Stomach (tissue), 9 donors: ENCODE results near the gene KCNH6. TPM values are rescaled to one million over a fixed set of nuclear protein-coding genes. Genes with fewer than 3 reads are reported as not detected.

ENCODE experiments used
- DNase-seq, 2 donors: peaks; one replicate each; pipeline versions ENCODE4 v3.0.0 to v3.0.0-alpha.2; 2013 to 2019
- H3K27ac ChIP-seq, 5 donors: fragments of 200-600 bp in 4 of 5; sonication (generic) in 4 of 5; one replicate each; pipeline ENCODE4 v1.5.1; 2013 to 2019; ENCODE audit warnings: mild to moderate bottlenecking in 1 of 5, moderate library complexity in 1 of 5
- H3K27me3 ChIP-seq, 3 donors: fragments of 200-600 bp; sonication (generic); one replicate each; pipeline ENCODE4 v1.5.1; 2017 to 2019; ENCODE audit warnings: mixed run types in 1 of 3
- H3K36me3 ChIP-seq, 4 donors: fragments of 200-600 bp; sonication (generic); 1 replicate in 3 of 4; 2 replicates in 1 of 4; pipeline ENCODE4 v1.5.1; 2016 to 2019
- H3K4me1 ChIP-seq, 4 donors: fragments of 200-600 bp; sonication (generic); one replicate each; pipeline ENCODE4 v1.5.1; 2016 to 2019
- H3K4me3 ChIP-seq, 4 donors: fragments of 200-600 bp; sonication (generic) in 3 of 4; one replicate each; pipeline ENCODE4 v1.5.1; 2016 to 2019; ENCODE audit warnings: mild to moderate bottlenecking in 1 of 4
- H3K9me3 ChIP-seq, 4 donors: fragments of 200-600 bp; sonication (generic); one replicate each; pipeline ENCODE4 v1.5.1; 2016 to 2019
- EP300 ChIP-seq: sonication (generic); formaldehyde crosslinking; IDR thresholded peaks from one replicate; pipeline ENCODE4 v1.6.1; 2017; ENCODE audit warnings: antibody characterized with exemption
- POLR2A ChIP-seq, 4 donors: fragments of 450-650 bp; IDR thresholded peaks; one replicate each; pipeline ENCODE4 v1.6.1; 2016; ENCODE audit warnings: antibody characterized with exemption in 4 of 4, control low read depth in 2 of 4, mild to moderate bottlenecking in 1 of 4, moderate library complexity in 1 of 4
- POLR2AphosphoS5 ChIP-seq, 3 donors: sonication (generic); formaldehyde crosslinking; IDR thresholded peaks; one replicate each; pipeline ENCODE4 v1.6.1; 2016; ENCODE audit warnings: antibody characterized with exemption in 3 of 3
- WGBS, 5 donors: extraction: QIAGEN DNeasy Blood & Tissue Kit in 3 of 5; methylation state at CpG; one replicate each; pipeline versions ENCODE4 v1.1.5 to v1.1.7; 2013 to 2018; 5-methylcytosine and 5-hydroxymethylcytosine counted together
- intact Hi-C: fragments of 100-400 bp; cut with DNase I; formaldehyde crosslinking; loops from one replicate; pipeline ENCODE4 v1.15.1; 2023; ENCODE audit warnings: low total_unique reads
- polyA plus RNA-seq, 3 donors: library from polyadenylated mRNA; stranded (reverse); fragments of 200-250 nt; gene quantifications; one replicate each; pipeline ENCODE4 v1.2.3, GENCODE V29; 2013
- total RNA-seq, 5 donors: library from RNA; depleted of rRNA; stranded (reverse); fragments of >200 nt; gene quantifications; one replicate each; pipeline versions ENCODE4 v1.1.0 to v1.2.3, GENCODE V29; 2014 to 2016
- TF ChIP-seq, protein P1 (sequence below), 7 experiments: fragments of 450-650 bp in 4 of 7; fragments of 200-600 bp in 3 of 7; sonication (generic) in 3 of 7; IDR thresholded peaks; one replicate each; pipeline ENCODE4 v1.5.1; 2016 to 2019; ENCODE audit warnings: antibody characterized with exemption in 7 of 7, control low read depth in 2 of 7, mild to moderate bottlenecking in 1 of 7
- donor health status: healthy with polysubstance abuse.
- donor health status: Bipolar disorder and iron deficiency.
- donor health status: healthy.

KCNH6 gene
- total and polyA plus RNA-seq, 8 donors: 0.20 to 2.3 (median 0.45) TPM; not detected in 1

DNA sequence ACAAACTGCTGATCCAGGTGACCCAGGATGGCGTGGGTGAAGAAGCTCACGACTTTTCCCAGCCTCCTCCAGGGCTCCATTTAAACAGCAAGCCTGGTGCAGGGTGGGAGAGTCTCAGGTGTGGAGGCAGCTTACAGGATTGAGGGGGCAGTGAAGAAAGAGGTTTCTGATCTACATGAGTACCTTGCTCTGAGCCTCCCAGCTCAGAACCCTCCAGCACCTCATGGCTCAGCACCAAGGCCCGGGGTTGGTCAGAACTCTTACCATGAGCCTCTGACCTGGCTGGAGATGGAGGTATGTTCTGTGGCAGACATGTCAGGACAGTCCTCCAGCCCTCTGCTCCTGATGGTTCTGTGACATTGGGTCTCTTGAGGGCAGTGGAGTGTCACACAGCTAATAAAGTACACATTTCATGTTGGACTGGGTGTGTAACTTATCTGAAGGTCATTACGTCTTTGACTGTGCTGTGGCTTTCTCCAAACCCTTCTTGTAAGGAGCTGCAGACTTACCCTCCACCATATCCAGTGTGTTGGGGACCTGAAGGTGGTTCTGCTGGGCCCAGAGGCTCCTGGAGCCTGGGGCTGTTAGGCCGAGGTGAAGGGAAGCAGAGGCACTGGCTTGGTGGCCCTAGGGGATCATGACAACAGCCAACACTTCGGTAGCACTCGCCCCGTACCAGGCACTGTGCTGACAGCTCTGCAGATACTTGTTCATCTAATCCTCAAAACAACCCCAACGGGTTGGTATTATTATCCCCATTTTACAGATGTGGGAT, 23.3 kb downstream of the KCNH6 start:
- Histone ChIP-seq H3K4me1 (peaks cover 0 to 16% (median 11%) of the 10 kb centered on the region in 4 donors), H3K4me3 (no peak overlapping the region), H3K27me3 (peaks cover 0 to 6% (median 0%) of the 10 kb centered on the region in 3 donors), H3K9me3 (no peaks in the 10 kb centered on the region), H3K36me3 (no peaks in the 10 kb centered on the region), H3K27ac (no peak overlapping the region)
- intact Hi-C loops: no loop called here
- no peak for TF ChIP-seq POLR2A (IDR thresholded peaks at IDR 0.05)
- TF ChIP-seq POLR2AphosphoS5 (IDR thresholded peaks at IDR 0.05): no peak
- no peak for TF ChIP-seq EP300
- TF ChIP-seq, protein P1, sequence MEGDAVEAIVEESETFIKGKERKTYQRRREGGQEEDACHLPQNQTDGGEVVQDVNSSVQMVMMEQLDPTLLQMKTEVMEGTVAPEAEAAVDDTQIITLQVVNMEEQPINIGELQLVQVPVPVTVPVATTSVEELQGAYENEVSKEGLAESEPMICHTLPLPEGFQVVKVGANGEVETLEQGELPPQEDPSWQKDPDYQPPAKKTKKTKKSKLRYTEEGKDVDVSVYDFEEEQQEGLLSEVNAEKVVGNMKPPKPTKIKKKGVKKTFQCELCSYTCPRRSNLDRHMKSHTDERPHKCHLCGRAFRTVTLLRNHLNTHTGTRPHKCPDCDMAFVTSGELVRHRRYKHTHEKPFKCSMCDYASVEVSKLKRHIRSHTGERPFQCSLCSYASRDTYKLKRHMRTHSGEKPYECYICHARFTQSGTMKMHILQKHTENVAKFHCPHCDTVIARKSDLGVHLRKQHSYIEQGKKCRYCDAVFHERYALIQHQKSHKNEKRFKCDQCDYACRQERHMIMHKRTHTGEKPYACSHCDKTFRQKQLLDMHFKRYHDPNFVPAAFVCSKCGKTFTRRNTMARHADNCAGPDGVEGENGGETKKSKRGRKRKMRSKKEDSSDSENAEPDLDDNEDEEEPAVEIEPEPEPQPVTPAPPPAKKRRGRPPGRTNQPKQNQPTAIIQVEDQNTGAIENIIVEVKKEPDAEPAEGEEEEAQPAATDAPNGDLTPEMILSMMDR (IDR thresholded peaks at IDR 0.05): no peak
- WGBS, 5 donors: 80 to 89% (median 85%) methylated on average over 8 to 9 of the region's 9 CpGs
- peak in 1 of 2 donors; percentile 25 for DNase-seq

DNA sequence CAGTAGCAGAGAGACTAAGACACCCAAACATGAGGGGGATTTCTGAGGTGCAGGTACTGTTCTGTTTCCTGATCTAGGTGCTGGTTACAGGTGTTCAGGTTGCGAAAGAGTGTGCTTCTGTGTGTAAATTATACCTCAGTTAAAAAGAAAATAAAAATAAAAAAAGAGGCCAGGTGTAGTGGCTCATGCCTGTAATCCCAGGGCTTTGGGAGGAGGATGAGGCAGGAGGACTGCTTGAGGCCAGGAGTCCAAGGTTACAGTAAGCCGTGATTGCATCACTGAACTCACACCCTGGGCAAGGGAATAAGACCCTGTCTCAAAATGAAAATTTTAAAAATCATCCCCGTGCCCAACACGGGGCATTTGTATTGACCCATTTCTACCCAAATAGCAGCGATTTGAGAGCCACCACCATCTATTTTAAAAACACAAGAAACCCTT, 23.9 kb downstream of the KCNH6 start:
- no peak for DNase-seq
- no peak overlapping the region for H3K4me3 ChIP-seq
- intact Hi-C loops: no loop called here
- peaks cover 4 to 22% (median 16%) of the 10 kb centered on the region in 4 donors for H3K4me1 ChIP-seq
- 64 to 74% (median 69%) methylated on average over 4 to 5 of the region's 5 CpGs for WGBS, 5 donors
- H3K27me3 ChIP-seq: peaks cover 0 to under 1% (median 0%) of the 10 kb centered on the region in 3 donors
- no peaks in the 10 kb centered on the region for H3K9me3 ChIP-seq
- no peak for TF ChIP-seq EP300
- TF ChIP-seq, protein P1 (IDR thresholded peaks at IDR 0.05): no peak
- no peak for TF ChIP-seq POLR2A (IDR thresholded peaks at IDR 0.05)
- no peak for TF ChIP-seq POLR2AphosphoS5 (IDR thresholded peaks at IDR 0.05)
- H3K27ac ChIP-seq: no peak overlapping the region
- no peaks in the 10 kb centered on the region for H3K36me3 ChIP-seq

DNA sequence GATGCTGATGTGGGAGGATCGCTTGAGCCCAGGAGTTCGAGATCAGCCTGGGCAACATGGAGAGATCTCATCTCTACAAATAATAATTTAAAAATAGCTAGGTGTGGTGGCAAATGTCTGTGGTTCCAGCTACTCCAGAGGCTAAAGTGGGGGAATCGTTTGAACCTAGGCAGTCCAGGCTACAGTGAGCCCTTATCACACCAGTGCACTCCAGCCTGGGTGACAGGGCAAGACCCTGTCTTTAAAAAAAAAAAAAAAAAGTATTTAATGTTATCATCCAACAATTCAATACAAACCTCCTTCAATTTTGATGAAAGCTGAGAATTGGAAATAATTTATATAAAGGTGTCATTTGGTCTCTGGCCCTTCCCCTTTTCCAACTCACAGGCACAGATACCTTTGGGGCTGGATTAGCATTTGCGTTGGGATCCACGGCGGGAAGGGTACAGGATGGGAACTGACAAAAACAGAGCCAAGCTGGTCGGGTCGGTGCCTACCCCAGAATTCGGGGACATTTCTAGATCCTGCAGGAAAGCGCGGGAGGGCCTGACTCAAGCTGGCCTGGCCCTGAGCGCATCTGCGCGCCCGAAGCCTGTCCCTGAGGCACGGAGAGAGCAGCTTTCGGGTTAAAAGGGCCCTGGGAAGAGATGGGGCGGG, 26.3 kb downstream of the KCNH6 start:
- Histone ChIP-seq H3K4me3 (peak overlapping the region; percentile 88 to 97 (median 94)), H3K4me1 (peaks cover 23 to 44% (median 38%) of the 10 kb centered on the region in 4 donors), H3K27me3 (no peaks in the 10 kb centered on the region), H3K36me3 (no peaks in the 10 kb centered on the region), H3K27ac (peak overlapping the region; percentile 83 to 95 (median 92)), H3K9me3 (no peaks in the 10 kb centered on the region)
- intact Hi-C loops: no loop called here
- DNase-seq: peak in 1 of 2 donors; percentile 4
- TF ChIP-seq POLR2AphosphoS5 (IDR thresholded peaks at IDR 0.05): no peak
- TF ChIP-seq, protein P1 (IDR thresholded peaks at IDR 0.05): no peak
- TF ChIP-seq POLR2A (IDR thresholded peaks at IDR 0.05): no peak
- TF ChIP-seq EP300: no peak
- 15 to 18% (median 17%) methylated on average over 18 of the region's 18 CpGs for WGBS, 5 donors

DNA sequence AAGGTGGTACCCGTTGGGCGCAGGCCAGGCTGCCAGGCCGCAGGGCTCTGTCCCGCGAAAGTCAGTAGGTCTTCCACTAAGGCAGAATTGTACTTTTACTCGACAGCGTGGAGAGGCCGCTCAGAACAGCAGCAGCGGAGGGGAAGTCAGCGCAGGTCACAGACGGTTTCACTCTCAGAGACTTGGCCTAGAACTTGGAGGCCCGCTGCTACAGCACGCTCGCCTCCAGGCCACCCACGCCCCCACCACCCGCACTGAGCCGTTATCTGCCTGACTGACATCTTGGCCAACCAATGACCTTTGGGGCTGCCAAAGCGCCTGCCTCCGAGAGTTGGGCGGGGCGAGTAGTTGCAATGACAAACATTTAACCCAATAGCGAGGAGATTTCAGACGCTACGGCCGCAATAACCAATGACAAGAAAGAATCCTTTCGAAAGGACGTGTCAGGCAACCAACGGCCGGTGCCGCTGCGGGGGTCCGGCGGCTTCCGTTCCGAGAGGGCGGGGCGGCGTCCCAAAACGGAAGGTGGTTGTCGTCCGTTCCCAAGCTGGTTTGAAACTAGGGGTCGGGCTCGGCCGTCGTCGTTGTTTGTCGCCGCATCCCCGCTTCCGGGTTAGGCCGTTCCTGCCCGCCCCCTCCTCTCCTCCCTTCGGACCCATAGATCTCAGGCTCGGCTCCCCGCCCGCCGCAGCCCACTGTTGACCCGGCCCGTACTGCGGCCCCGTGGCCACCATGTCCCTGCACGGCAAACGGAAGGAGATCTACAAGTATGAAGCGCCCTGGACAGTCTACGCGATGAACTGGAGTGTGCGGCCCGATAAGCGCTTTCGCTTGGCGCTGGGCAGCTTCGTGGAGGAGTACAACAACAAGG, 27.0 kb downstream of the KCNH6 start, which contains the start of gene DCAF7:
Gene DCAF7 (plus strand): TSS at position 532 of the 871 bp plus-strand sequence. CDS start 201 bp downstream, at position 733.
- Histone ChIP-seq H3K4me1 (peaks cover 23 to 52% (median 42%) of the 10 kb centered on the region in 4 donors), H3K27me3 (no peaks in the 10 kb centered on the region), H3K27ac (peak within 1 kb of the TSS; percentile 90 to 95 (median 92)), H3K4me3 (peak within 1 kb of the TSS; percentile 88 to 97 (median 94)), H3K9me3 (no peaks in the 10 kb centered on the region), H3K36me3 (no peaks in the 10 kb centered on the region)
- peak; percentile 99 to 100 for DNase-seq
- 0% methylated on average over 12 to 72 of the region's 72 CpGs for WGBS, 5 donors
- TF ChIP-seq POLR2A (IDR thresholded peaks at IDR 0.05): peak in 1 of 4 donors; percentile 51
- TF ChIP-seq, protein P1 (IDR thresholded peaks at IDR 0.05): no peak
- TF ChIP-seq EP300: no peak
- TF ChIP-seq POLR2AphosphoS5 (IDR thresholded peaks at IDR 0.05): peak in 2 of 3 donors; percentile 62 to 74
- intact Hi-C loops: no loop called here
